GM18511 (cell line): ENCODE data around the gene DHODH.

Experiments used
- ATAC-seq: cut with Tn5 transposase; IDR thresholded peaks from one replicate; pipeline ENCODE4 v1.9.1; 2021; ENCODE audit warnings: mild to moderate bottlenecking, moderate library complexity; ENCODE audit not compliant: unreplicated experiment

The DHODH gene

GRCh38 chr16:72013389-72013788 is 4.8 kb downstream of the DHODH start:
- ATAC-seq = no peak

- ATAC-seq = no peak
These were observed 5.5 kb downstream of the DHODH start for GRCh38 chr16:72013888-72014581.

GRCh38 chr16:72014675-72015074 is 6.1 kb downstream of the DHODH start:
- no peak for ATAC-seq

GRCh38 chr16:72015124-72015523 is 6.6 kb downstream of the DHODH start:
- ATAC-seq = no peak

- ATAC-seq = no peak
These were observed 9.9 kb downstream of the DHODH start for GRCh38 chr16:72018470-72018869.

GRCh38 chr16:72021043-72021442 is 12.5 kb downstream of the DHODH start:
- no peak for ATAC-seq

GRCh38 chr16:72022127-72022526 is 13.6 kb downstream of the DHODH start:
- no peak for ATAC-seq

GRCh38 chr16:72023962-72024361 is 15.4 kb downstream of the DHODH start:
- ATAC-seq = no peak

GRCh38 chr16:72024862-72025382 is 16.4 kb downstream of the DHODH start:
- no peak for ATAC-seq

GRCh38 chr16:72025404-72026114 is 17.0 kb downstream of the DHODH start:
- no peak for ATAC-seq

GRCh38 chr16:72027669-72028378 is 19.3 kb downstream of the DHODH start:
- ATAC-seq = no peak

GRCh38 chr16:72029567-72030271 is 21.2 kb downstream of the DHODH start:
- ATAC-seq = no peak

- ATAC-seq = no peak
These were observed 24.9 kb downstream of the DHODH start for GRCh38 chr16:72033437-72033836.

GRCh38 chr16:72036098-72036497 is 27.6 kb downstream of the DHODH start:
- no peak for ATAC-seq

GRCh38 chr16:72042157-72042660 is 33.7 kb downstream of the DHODH start:
- no peak for ATAC-seq

GRCh38 chr16:72043058-72043457 is 34.5 kb downstream of the DHODH start:
- no peak for ATAC-seq

- no peak for ATAC-seq
These were observed 35.0 kb downstream of the DHODH start for GRCh38 chr16:72043539-72043938.

GRCh38 chr16:72044296-72044695 is 35.8 kb downstream of the DHODH start:
- ATAC-seq = no peak

GRCh38 chr16:72044825-72045359 is 36.3 kb downstream of the DHODH start:
- no peak for ATAC-seq

GRCh38 chr16:72049110-72049509 is 40.6 kb downstream of the DHODH start:
- no peak for ATAC-seq
